Tibial nerve (tissue), 4 donors: ENCODE data around the gene KCNQ4.

Experiments used
- CTCF ChIP-seq, 5 experiments: fragments of 200-600 bp in 3 of 5; fragments of 450-650 bp in 2 of 5; sonication (generic) in 3 of 5; IDR thresholded peaks; one replicate each; pipeline ENCODE4 v1.5.1; 2016 to 2019; ENCODE audit warnings: antibody characterized with exemption in 5 of 5, mild to moderate bottlenecking in 3 of 5, moderate library complexity in 2 of 5
- EP300 ChIP-seq, 2 donors: sonication (generic); formaldehyde crosslinking; IDR thresholded peaks; one replicate each; pipeline ENCODE4 v1.6.1; 2017; ENCODE audit warnings: antibody characterized with exemption in 2 of 2, mild to moderate bottlenecking in 1 of 2

GRCh38 chr1:40773748-40774265, 9.8 kb upstream of the KCNQ4 start:
- TF ChIP-seq CTCF (IDR thresholded peaks at IDR 0.05) (no peak), EP300 (IDR thresholded peaks at IDR 0.05) (no peak)
